Stimulated activated CD4-positive, alpha-beta T cell treated with anti-CD3 and anti-CD28 coated beads, Interleukin-2, amount 100 ng/mL, for 24 hours (primary cell): Measurements from ENCODE around the gene CFAP99.

ENCODE experiments used
- DNase-seq, 2 donors: peaks; one replicate each; pipeline ENCODE4 v3.0.0-alpha.2; 2020

CFAP99 gene

DNA sequence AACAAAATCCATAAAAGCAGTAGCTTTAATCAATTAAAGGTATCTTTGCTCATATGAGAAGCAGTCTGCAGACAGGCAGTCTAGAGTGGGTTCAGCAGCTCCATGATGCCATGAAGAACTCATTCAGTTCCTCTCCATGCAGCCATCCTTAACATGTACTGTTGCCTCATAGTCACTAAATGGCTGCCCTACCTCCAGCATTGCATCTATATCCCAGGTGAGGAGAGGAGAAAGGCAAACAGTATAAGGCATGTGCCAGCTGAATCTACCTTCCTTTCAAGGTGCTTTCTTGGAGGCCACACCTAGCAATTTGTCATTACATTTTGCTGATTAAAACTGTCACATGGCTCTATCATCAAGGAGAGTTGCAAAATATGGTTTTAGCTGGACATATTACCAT, 13.2 kb downstream of the CFAP99 start:
- DNase-seq = no peak

DNA sequence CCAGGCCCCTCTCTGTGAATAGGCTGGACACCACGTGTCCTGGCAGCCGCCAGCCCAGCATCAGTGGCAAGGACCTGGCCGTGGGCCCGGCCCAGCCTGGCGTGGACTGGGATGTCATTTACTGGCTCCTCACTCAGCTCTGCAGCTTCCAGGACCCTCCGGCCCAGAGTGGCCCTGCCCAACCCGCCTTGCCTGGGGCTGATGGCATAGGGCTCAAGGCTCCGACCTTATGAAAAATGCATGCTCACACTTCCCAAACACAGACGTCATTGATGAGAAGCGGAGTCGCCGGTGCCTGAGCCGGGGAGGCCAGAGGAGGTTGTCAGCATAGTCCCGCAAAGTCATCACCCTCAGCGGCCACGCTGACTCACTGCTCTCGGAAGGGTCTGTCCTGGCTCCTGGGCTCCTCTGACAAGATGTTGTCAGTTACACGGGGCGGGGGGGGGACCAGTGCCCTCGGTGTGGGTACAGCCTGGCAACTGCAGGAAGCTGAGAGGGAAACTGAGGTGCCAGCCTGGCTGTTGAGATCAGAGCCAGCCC, 14.3 kb downstream of the CFAP99 start:
- DNase-seq = no peak

DNA sequence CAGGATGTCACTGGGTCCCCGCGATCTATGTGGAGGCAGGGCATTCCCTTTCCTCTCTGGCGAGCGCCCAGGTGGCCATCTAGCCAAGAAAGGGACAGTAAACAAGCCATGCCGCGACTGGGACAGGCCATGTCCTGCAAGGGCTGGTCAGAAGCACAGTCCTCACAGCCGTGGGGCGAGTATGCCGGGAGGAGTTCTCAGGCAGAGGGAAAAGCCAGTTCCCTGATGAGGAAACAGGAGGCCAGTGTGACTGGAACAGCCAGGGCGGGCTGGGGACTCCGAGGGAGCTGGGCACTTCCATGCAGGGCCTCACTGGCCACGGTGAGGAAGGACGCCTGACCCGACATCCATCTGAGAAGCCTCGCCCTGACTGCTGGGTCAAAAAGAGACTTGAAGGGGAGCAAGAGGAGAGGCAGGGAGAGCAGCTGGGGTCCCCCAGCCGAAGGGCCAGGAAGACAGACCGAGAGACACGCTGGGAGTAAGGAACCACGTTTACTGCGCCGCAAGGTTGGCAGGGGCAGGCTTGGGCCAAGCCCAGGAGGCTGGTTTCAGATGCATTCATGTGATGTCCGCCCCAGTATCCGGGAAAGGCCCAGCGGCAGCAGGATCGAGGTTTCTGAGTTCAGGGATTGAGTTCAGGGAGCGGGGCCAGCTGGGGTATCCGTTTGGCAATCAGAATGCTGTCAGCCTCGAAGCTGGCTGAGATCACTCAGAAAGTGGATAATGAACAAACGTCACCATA, 15.0 kb downstream of the CFAP99 start:
- DNase-seq = no peak

DNA sequence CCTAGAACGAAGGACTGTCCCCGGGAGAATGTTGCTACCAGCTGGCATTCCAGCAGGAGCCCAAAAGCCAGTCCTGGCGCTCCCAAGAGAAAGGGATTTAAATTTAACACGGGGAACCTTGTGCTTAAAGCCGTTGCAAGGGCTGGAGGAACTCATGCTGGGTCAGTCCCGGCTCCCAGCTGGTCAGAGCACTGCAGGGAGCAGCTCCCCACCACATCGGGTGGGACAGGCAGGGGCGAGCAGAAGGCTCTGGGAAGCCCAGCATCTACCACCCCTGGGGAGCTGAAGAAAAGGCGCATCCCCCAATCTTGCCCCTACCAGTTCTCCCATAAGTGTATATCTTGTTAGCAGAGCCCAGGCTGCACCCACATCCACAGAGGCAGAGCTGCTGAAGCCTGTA, 15.7 kb downstream of the CFAP99 start:
- no peak for DNase-seq

DNA sequence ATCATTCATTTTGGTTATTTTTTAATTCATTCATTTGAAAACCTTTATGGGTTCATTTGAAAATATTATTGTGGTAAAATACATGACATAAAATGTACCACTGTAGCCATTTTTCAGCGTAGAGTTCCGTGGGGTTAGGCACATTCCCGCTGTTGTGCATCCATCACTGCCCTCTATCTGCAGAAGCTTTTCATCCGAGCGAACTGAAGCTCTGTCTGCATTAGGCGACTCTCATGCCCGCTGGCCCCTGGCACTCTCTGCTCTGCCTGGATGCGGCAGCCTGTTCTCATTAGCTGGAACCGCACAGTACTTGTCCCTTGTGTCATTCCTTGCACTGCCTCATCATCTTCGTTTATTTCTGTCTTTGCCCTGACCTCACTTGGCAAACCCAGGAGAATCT, 17.5 kb downstream of the CFAP99 start:
- DNase-seq = no peak

DNA sequence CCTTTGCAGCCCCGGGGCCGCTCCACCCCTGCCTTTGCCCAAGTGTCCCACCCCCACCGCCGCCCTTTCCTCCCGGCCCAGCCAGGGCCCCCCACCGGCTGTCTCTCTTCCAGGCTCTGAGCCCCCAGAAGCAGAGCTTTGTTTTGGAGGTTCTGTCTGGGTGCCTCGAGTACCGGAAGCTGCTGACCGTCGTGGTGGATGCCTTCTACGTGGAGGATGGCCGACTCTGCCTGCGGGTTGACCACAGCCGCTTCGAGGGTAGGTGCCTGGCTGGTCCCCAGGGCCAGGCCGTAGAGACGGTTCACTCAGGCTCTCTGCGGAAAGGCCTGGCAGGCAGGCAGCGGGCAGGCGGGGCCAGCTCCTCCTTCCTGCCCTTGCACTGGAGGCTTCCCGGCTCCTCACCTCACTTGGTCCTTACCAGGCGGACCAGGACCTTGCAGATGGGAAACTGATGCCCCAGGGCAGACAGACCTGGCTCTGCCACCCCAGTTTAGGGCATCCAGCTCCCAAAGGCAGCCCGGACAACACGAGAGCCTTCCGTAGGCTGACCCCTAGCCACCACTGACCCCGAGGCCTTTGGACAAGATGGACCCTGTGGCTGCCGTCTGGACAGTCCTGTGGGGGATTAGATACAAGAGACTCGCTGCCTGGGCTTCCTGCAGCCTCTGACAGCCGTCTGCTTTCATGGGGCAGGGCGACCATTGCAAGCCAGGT, 18.2 kb downstream of the CFAP99 start:
- no peak for DNase-seq

DNA sequence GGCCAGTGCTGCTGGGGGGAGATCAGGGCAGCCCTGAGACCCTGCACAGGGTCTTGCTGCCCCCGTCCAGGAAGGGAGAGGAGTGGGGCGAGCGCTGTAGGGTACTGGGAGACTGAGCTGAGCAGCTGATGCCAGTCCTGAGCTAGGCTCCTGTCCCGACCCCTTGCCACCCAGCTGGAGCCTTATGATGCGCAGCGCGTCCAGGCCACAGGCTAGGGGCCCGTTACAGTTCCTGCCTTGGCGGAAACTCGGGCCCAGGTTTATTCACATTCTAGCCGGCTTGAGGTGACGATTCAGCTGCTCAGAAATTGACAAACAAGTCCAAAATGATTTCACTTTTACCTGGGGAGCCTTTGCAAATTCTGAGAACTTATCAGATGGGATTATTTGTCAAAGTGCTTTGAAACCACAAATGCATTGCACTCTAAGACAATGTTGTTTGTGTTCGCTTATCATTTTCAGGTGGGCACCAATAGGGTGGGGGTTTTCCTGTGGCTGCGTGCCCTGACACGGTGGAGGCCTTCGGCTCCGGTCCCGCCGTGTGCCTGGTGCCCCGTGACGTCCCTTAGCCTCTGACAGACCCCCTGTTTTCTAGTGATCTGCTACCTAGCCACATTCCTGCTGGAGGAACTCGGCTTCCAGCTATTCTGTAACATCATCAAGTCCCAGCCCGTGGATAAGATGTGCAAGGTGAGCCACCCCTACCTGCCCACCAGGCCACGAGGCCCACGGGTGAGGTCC, 18.9 kb downstream of the CFAP99 start:
- DNase-seq = no peak

DNA sequence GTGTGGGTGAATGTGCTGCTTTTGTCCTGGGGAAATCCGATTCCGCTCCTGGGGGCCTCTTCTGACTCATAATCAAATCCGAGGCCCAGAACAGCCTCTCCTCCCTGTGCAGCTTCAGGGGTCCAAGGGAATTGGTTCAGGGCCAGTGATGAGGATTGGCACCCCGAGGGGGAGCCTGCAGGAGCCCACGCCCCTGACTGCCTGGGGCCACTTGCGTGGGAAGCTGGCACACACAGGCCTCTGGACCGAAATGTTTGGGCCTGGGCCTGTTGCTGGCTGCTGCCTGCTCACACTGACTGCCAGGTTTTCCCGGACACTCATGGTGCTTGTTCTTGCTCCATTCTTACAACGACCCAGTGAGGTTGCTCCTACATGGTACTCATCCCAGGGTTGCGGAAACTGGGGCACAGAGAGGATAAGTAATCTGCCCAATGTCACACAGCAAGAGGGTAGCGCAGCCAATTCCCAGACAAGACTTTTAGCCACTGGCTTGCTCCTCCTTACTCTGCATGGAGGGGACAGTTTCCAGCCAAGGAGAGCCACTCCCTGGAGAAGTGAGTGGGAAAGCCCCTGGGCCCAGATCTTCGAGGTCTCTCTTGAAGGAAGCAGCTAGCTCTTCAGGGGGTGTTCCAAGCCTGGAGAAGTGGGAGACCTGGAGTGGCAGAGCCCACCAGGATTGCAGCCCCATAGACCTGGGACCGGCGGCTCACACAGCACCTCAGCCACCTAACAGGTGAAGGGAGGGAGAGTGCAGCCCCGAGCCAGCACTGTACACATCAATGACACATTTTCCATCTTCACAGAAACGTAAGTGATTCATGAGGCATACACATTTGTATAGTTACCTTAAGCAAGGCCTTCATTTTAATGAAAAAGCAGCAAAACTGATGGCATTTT, 20.3 kb downstream of the CFAP99 start:
- no peak for DNase-seq

DNA sequence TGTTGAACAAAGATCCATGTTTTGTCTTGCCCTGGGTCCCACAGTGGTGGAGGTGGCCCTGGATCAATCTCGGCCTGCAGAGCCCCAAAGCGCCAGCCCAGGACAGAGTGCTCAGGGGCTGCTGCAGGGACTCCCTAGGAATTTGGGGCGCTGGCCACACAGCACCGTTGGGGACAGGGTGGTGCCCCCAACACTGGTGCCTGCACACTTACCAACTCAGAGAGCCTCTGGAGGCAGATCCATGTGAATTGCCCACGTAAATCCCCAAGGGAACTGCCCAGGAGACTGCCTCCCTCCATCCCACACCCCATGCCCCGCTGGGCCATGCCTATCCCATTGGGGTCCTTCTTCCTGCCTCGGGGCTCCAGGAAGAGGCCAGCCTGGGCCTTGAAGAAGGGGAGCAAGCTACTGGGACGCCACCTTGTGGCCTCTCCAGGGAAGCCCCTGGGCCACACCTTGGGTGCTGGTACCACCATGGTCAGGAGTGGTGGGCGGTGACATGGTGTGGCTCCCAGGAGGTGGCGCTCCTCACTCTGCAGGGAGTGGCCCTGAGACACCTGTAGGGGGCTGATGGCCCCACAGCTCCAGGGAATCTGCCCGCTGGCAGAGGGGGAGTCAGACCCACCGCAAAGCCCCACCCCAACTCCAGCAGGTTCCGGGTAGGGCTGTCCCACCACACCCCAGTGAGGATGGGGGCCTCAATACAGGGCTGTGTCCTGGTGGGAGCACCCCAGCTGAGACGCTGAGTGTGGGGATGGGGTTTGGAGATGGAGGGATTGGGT, 22.8 kb downstream of the CFAP99 start:
- DNase-seq = peak; percentile 73 to 82

DNA sequence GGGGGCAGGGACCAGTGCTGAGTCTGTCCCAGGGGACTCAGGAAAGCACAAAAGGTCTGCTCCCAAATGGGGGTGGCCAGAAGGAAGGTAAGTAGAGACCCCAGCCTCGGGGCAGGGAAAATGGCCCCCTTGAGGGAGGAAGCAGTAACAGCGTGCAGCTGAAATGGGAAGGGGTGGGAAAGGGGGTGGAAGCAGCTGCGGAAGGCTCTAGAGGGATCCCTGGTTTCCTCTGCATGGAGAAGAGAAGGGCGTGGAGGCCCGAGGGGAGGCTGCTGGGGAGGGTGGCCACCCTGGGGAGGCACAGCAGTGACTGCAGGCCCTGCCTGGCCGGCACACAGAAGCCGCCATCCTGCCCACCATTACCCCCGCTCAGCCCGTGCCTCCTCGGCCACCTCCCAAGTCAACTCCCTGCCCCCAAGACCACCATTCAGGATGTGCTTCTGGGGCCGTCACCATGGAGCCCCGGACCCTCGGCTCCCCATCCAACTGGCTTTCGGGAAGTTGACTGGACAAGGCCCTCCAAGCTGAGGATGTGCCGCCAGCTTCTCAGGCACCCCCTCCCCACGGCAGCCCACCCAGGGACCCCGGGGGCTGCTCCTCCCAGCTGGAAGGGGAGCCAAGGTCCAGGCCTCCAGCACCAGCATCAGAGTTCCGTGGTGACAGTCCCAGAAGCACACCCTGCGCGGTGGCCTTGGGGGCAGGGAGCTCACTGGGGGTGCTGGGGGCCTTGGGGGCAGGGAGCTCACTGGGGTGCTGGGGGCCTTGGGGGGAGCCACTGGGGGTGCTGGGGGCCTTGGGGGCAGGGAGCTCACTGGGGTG, 23.6 kb downstream of the CFAP99 start:
- no peak for DNase-seq

DNA sequence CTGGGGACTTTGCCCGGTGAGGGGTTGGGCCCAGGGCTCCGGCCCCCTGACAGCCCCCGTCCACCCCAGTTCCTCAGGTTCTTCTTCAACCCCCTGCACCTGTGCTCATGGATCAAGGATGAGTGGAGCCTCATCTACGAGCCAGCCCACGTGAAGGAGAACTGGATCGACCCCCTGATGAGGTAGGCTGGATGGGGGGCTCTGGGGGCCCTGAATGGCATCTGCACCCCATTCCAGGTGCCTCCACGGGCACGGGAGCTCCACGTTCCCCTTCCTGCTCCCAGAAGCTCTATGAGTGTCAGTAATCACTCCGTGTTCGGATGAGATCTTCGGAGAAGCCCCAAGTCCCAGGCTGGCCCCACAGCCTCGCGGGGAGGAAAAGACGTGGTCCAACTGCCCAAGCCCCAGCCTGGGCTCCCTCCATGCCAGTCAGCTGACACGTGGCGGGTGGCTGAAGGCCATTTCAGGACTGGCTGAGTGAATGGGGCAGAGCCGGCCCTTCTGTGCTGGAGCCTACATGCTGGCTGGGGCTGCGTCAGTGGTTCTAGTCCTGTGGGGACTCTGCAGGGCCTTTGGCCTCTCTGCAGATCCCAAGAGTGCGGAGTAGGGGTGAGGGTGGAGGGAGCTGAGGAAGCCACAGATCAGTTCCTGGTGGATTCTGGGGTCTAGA, 24.4 kb downstream of the CFAP99 start:
- DNase-seq = no peak

DNA sequence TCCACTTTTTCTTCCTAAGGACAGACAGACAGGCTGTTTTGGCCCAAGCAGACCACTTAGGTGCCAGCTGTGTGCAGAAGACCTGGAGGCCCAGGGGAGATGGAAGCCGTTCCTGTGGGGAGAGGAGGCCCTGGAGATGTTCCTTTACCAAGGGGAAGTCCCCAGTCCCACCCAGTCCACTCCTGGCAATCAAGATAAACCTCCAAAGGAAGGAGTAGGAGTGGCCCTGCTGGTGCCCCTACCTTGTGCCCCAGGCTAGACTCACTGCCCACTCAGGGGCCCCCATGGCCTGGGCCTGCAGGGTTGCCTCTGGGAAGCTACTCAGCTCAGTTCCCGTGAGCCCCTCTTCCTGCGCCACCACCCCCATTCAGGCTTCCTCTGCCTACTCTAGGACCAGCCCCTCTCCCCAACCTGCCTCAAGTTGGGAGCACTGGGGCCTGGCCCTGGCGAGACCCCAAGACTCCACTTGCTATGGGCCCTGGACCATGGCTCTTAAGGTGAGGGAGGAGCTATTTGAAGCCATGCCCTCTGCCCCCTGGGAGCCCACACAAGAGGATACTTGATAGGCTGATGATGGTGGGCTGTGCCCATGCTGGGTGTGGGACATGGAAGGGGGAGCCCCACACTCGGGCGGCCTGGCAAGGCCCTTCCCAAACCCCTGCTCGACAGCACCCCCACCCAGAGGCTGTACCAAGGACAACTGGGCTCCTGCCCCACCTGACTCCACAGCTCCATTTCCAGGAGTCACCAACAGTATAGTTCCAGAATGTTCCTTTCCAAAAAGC, 25.4 kb downstream of the CFAP99 start:
- no peak for DNase-seq

DNA sequence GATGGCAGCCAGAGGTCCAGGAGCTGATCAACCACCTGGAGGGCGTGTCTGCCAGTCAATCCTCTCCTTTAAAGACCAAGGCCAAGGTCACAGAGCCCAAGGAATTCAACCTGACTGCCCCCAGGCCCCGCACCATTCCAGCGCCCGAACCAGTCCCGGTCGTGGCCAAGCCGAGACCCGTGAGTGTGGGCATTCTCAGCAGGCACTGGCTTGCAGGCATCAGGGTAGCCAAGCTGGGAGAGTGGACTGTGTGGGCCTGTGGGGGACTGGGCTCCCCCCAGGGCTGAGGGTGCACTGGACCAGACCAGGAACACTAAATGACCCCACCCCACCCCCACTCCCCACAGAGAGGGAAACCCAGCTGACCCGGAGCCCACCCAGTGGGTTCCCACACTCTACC, 26.4 kb downstream of the CFAP99 start:
- no peak for DNase-seq

DNA sequence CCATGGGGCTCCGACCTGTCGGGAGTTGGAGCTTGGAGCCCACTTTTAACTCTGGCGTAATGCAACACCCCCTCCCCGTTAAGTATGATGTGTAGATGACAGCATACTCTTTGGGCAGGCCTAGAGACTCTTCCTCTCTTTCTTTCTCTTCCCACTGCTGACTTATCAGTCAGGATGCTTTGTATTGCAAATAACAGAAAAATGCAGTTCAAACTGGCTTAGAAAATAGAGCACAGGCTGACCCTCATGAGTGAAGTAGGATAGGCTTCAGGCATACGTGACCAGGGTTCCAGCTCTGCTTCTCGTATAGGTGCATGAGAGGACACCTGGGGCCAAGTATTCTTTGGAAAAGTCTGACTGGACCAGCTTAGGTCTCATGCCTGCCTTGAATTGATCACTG, 26.8 kb downstream of the CFAP99 start:
- no peak for DNase-seq

DNA sequence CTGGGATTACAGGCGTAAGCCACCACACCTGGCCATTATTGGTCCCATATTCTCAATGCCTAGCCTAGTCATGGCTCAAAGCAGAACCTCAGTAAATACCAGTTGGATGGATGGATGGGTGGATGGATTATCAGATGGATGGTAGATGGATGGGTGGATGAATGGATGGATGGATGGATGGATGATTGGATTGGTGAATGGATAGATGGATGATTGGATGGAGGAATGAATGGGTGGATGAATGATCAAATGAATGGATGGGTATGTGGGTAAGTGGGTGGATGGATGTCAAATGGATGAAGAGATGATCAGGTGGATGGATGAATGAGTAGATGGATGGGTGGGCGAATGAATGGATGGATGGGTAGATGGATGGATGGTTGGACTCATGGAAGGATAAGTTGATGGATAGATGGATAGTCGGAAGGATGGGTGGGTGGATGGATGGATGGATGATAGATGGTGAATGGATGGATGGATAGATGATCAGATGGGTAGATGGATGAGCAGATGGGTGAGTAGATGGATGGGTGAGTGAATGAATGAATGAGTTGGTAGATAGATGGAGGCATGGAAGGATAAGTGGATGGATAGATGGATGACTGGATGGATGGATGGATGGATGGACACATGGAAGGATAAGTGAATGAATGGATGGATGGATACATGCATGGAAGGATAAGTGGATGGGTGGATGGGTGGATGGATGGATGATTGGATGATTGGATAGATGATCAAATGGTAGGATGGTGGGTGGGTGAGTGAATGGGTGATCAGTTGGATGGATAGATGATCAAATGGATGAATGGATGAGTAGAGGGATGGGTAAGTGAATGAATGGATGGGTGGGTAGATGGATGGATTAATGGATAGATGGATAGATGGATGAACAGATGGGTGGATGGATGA, 28.2 kb downstream of the CFAP99 start:
- DNase-seq = no peak

DNA sequence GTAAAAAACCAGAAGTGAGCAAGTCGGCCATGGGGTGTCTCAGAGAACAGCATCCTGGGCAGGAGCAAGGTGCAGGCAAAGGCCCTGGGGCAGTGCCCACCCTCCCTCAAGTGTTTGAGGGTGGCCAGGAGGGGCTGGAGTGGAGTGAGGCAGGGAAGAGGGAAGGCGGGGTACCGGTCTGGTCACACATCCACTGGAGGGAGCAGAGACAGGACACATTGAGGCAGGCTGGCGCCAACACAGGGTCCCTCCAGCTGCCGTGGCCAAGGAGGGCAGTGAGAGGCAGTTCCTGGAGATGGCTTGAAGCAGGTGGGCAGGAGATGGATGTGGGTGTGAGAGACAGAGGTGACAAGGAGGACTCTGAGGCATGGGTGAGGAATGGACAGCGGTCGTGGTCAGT, 29.8 kb downstream of the CFAP99 start:
- no peak for DNase-seq

DNA sequence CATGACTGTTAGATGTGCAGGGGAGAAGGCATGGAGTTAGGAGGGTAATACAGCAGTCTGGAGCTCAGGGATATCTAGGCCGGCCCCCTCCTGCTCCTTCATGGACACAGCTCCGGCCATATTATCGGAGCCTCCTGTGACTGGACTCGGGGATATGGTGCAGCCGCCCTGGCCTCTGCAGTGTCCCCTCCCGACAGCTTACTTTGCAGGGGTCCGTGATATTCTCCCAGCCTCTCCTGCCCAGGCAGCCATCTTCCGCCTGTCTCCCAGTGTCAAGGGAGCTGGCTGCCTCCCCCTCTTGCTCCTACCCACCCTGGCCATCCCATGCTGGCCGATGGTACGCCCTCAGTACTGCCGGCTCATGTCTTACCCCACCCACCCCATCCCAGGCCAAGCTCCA, 30.3 kb downstream of the CFAP99 start:
- DNase-seq = no peak
